Stomach (tissue), 4 donors: ENCODE results near the gene ABCB10.

Source experiments
- CTCF ChIP-seq, 7 experiments: fragments of 450-650 bp in 4 of 7; fragments of 200-600 bp in 3 of 7; sonication (generic) in 3 of 7; IDR thresholded peaks; one replicate each; pipeline ENCODE4 v1.5.1; 2016 to 2019; ENCODE audit warnings: antibody characterized with exemption in 7 of 7, control low read depth in 2 of 7, mild to moderate bottlenecking in 1 of 7
- POLR2A ChIP-seq, 4 donors: fragments of 450-650 bp; IDR thresholded peaks; one replicate each; pipeline ENCODE4 v1.6.1; 2016; ENCODE audit warnings: antibody characterized with exemption in 4 of 4, control low read depth in 2 of 4, mild to moderate bottlenecking in 1 of 4, moderate library complexity in 1 of 4
- POLR2AphosphoS5 ChIP-seq, 3 donors: sonication (generic); formaldehyde crosslinking; IDR thresholded peaks; one replicate each; pipeline ENCODE4 v1.6.1; 2016; ENCODE audit warnings: antibody characterized with exemption in 3 of 3

GRCh38 chr1:229478852-229479251 is 79.7 kb downstream of the ABCB10 start:
- TF ChIP-seq CTCF (IDR thresholded peaks at IDR 0.05) (no peak), POLR2A (IDR thresholded peaks at IDR 0.05) (no peak), POLR2AphosphoS5 (IDR thresholded peaks at IDR 0.05) (no peak)
